Activated naive CD4-positive, alpha-beta T cell treated with anti-CD3 and anti-CD28 coated beads, Interleukin-2, amount 50 U/mL, for 72 hours (primary cell): ENCODE data around the gene MLYCD. TPM values are rescaled to one million over a fixed set of nuclear protein-coding genes. Genes with fewer than 3 reads are reported as not detected.

Source experiments
- ATAC-seq, 2 donors: fragments of 150-1000 bp; cut with Tn5 transposase; 2 replicates each; pipeline ENCODE4 v1.10.0; 2021; ENCODE audit warnings: mild to moderate bottlenecking in 2 of 2, moderate library complexity in 2 of 2
- DNase-seq, 2 donors: peaks; one replicate each; pipeline ENCODE4 v3.0.0; 2021 to 2022; ENCODE audit warnings: low spot score in 2 of 2
- H3K27ac Mint-ChIP-seq, 2 donors: one replicate each; pipeline ENCODE4 v1.8.0; 2022; ENCODE audit warnings: mild to moderate bottlenecking in 2 of 2, mixed read lengths in 2 of 2
- H3K36me3 Mint-ChIP-seq, 2 donors: one replicate each; pipeline ENCODE4 v1.8.0; 2022; ENCODE audit warnings: mixed read lengths in 2 of 2
- H3K9me3 Mint-ChIP-seq, 2 donors: one replicate each; pipeline ENCODE4 v1.8.0; 2022; ENCODE audit warnings: mixed read lengths in 2 of 2
- total RNA-seq, 2 donors: library from RNA; stranded (reverse); gene quantifications; one replicate each; pipeline ENCODE4 v1.2.3, GENCODE V29; 2022

MLYCD gene
- total RNA-seq, 2 donors from 2014 or later: 2.3 to 3.3 TPM

DNA sequence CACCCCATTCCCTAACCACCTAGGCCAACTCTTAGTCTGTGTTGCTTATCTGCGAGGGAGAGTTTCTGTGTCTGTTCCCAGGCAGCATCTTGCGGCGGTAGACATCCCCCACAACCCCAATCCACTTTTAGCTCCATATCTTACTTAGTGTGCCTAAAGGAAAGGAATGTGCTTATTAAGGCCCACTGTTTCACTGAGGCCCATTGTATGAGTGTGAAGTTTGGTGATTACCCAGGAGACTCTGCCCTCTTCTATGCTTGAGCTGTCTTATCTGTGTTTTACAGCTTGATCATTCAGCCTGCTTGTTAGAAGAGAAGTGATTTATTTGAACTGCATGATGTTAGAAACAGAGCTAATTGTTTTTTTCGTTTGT is 10.3 kb upstream of the MLYCD start:
- no peak overlapping the region for H3K27ac Mint-ChIP-seq
- no peak for DNase-seq
- ATAC-seq: no peak
- peaks cover 3 to 4% of the 10 kb centered on the region in 2 donors for H3K9me3 Mint-ChIP-seq
- H3K36me3 Mint-ChIP-seq: peaks cover 0 to 4% of the 10 kb centered on the region in 2 donors

DNA sequence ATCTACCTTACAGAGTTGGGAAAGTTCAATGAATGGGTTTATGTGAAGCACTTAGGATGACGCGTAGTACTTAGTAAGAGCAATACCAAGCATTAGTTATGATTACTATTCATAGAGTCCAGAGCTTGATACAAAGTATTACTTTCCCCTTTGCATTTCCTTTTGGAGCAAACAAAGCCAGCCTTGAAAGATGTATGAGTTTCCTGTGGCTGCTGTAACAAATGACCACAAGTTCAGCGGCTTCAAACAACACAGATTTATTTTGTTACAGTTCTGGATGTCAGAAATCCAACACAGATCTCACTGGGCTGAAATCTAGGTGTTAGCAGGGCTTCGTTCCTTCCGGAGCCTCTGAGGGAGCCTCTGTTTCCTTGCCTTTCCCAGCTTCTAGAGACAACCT is 8.6 kb upstream of the MLYCD start:
- DNase-seq (no peak), ATAC-seq (no peak)
- Mint-ChIP-seq H3K9me3 (peaks cover 3 to 4% of the 10 kb centered on the region in 2 donors), H3K27ac (no peak overlapping the region), H3K36me3 (peaks cover 0 to 4% of the 10 kb centered on the region in 2 donors)

DNA sequence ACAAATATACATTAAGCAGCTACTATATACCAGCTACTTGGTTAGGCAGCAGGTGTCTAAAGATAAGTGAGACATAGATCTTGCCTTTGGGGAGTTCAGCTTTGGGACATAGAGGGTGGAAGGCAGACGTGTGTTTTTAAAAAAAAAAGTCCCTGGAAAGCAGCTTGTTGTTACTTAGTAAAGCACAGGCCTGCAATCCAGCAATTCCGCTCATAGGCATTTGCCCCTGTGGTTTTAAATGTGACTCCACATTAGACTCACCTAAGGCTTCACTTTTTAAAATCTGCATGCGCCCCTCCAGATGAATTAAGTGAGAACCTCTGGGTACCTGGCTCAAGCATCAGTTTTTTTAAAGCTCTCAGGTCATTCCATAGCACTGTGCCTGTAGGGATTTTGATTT is 7.2 kb upstream of the MLYCD start:
- ATAC-seq: no peak
- peaks cover 0 to 4% of the 10 kb centered on the region in 2 donors for H3K36me3 Mint-ChIP-seq

DNA sequence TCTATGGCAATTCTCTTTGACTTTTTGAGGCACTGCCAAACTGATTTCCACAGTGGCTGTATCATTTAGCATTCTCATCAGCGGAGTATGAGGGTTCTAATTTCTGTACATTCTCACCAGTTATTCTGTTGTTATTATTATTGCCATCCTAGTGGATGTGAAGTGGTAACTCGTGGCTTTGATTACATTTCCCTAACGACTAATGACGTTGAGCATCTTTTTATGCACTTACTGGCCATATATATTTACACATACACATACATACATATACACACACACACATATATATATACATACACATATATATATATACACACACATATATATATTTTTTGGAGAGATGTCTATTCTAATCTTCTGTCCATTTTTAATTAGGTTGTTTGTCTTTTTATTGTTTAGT is 3.7 kb upstream of the MLYCD start:
- DNase-seq (no peak), ATAC-seq (no peak)
- H3K27ac Mint-ChIP-seq: no peak overlapping the region
- H3K36me3 Mint-ChIP-seq: peaks cover 4 to 5% of the 10 kb centered on the region in 2 donors
- H3K9me3 Mint-ChIP-seq: peaks cover 3 to 4% of the 10 kb centered on the region in 2 donors

More for the DNA sequence above, 7.2 kb upstream of the MLYCD start:
- Mint-ChIP-seq H3K9me3 (peaks cover 3 to 4% of the 10 kb centered on the region in 2 donors), H3K27ac (no peak overlapping the region)
- DNase-seq: no peak

DNA sequence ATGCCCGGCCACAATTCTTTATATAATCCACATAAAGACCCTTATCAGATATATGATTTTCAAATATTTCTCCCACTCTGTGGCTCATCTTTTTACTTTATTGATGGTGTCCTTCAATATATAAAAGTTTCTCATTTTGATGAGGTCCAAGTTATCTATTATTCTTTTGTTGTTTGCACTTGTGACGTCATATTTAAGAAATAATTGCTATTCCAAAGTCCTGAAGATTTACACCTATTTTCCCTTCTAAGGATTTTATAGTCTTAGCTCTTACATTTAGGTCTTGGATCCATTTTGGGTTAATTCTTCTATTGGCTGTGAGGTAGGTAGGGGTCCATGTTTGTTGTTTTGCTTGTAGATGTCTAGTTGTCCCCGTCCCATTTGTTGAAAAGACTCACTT is 3.0 kb upstream of the MLYCD start:
- ATAC-seq (no peak), DNase-seq (no peak)
- Mint-ChIP-seq H3K9me3 (peaks cover 3 to 4% of the 10 kb centered on the region in 2 donors), H3K27ac (no peak overlapping the region), H3K36me3 (peaks cover 4 to 5% of the 10 kb centered on the region in 2 donors)

DNA sequence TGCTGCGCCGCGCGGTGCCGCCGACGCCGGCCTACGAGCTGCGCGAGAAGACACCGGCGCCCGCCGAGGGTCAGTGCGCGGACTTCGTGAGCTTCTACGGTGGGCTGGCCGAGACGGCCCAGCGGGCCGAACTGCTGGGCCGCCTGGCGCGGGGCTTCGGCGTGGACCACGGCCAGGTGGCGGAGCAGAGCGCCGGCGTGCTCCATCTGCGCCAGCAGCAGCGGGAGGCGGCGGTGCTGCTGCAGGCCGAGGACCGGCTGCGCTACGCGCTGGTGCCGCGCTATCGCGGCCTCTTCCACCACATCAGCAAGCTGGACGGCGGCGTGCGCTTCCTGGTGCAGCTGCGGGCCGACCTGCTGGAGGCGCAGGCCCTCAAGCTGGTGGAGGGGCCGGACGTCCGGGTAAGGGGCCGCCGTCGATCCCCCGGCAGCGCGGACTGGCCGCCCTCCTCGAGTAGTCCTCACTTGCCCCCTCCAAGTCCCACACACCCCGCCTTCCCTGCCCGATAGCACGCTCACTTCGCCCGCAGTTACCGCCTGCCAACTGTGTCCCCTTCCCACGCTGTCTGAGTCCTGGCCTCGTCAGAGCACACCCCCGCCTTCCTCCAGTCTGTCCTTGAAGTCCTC is 470 bp downstream of the MLYCD start:
- H3K9me3 Mint-ChIP-seq: no peaks in the 10 kb centered on the region
- peak; percentile 50 to 56 for ATAC-seq

DNA sequence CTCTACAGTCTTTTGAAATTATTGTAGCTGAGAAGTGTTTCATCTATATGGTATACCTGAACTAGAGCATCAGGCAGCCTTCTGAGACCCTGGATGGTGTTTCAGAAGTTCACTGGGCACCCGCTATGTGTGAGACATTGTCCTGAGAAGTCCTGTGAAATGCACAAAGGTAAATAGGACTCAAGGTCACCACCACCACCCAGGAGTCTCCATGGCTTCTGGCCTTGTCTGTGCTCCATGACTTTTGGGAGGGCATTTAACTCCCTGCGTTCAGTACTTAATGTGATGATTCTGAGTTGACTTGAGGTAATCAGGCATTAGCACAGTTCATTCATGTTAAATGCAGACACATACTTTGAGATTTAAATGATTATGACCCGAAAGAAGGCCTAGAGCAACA is 1.1 kb downstream of the MLYCD start:
- H3K9me3 Mint-ChIP-seq: no peaks in the 10 kb centered on the region
- DNase-seq: no peak

More for the DNA sequence above, 470 bp downstream of the MLYCD start:
- H3K36me3 Mint-ChIP-seq: peaks cover 0 to 5% of the 10 kb centered on the region in 2 donors
- peak overlapping the region; percentile 55 to 96 for H3K27ac Mint-ChIP-seq
- DNase-seq: peak; percentile 35 to 59

DNA sequence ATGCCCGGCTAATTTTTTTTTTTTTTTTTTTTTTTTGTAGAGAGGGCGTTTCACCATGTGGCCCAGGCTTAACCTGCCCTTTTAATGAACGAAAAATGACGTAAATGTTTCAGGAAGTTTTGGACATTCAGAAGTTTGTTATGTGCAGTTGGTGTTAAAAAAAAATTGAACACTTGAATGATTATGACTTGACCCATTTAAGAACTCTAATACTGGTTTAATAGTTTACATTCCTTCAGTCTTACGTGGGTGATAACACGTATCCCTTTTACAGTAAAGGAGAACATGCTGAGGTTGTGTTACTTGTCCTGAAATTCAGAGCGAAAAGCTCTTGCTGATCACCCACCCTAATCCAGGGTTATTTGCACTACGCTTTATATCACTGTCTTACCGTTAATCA is 1.7 kb downstream of the MLYCD start:
- Mint-ChIP-seq H3K36me3 (peaks cover 0 to 5% of the 10 kb centered on the region in 2 donors), H3K9me3 (no peaks in the 10 kb centered on the region), H3K27ac (no peak overlapping the region)
- DNase-seq: no peak
- no peak for ATAC-seq

More for the DNA sequence above, 1.1 kb downstream of the MLYCD start:
- no peak for ATAC-seq
- Mint-ChIP-seq H3K27ac (peak overlapping the region; percentile 55 to 96), H3K36me3 (peaks cover 0 to 5% of the 10 kb centered on the region in 2 donors)

DNA sequence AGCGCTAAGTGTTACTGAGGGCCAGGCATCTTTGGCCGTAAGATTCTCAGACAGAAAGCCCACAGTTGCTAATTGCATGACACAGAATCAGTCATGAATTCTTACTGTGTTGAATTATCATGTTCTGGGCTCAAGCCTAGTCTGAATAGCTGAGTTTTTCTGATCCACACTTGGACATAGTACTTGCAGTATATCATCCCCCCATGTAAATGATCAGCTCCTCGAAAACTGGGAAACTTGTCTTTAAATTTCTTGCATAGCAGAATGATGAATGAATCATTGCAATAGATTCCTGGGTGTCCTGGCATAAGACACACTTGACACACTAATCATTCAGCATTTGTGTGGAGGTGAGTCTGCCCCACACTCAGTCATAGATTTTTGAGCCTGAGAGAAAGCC is 2.2 kb downstream of the MLYCD start:
- ATAC-seq: no peak
- no peak for DNase-seq
- H3K27ac Mint-ChIP-seq: no peak overlapping the region
- H3K9me3 Mint-ChIP-seq: no peaks in the 10 kb centered on the region
- peaks cover 0 to 5% of the 10 kb centered on the region in 2 donors for H3K36me3 Mint-ChIP-seq

DNA sequence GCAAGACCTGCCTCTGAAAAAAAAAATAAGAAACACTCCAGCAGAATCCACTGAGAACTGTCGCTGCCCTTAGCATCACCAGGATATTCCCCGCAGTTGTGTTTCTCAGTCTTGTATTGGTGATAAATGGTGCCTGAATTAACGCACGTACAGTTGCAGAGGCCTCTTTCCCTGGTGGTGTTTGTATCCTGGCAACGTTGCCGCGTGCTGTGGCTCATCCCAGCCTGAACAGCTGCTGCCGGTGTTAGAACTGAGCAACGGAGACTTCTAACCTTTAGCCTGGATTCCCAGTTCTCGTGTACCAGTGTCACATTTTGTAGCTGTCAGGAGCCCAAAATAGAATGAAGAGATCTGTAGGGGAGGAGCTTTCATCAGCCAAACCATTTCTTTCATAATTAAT is 4.8 kb downstream of the MLYCD start:
- no peaks in the 10 kb centered on the region for H3K9me3 Mint-ChIP-seq
- no peak for ATAC-seq
- peaks cover 0 to 5% of the 10 kb centered on the region in 2 donors for H3K36me3 Mint-ChIP-seq
- DNase-seq: no peak
- H3K27ac Mint-ChIP-seq: no peak overlapping the region

DNA sequence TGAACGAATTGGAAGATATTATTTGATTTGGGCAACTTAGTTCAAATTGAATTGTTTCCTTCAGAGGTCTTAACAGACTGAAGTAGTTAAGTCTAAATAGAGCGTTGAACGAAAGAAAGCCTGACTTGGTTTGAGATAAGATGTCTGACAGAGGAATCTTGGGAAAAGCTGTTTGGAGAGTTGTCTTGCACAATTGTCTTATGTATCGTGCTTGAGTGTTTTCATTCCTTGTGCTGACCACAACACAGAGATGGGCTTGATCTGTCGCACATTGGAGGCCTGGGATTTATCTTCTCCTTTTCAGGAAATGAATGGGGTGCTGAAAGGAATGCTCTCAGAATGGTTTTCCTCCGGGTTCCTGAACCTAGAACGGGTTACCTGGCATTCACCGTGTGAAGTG is 7.8 kb downstream of the MLYCD start:
- DNase-seq: no peak
- Mint-ChIP-seq H3K9me3 (no peaks in the 10 kb centered on the region), H3K36me3 (no peaks in the 10 kb centered on the region), H3K27ac (no peak overlapping the region)
- no peak for ATAC-seq

DNA sequence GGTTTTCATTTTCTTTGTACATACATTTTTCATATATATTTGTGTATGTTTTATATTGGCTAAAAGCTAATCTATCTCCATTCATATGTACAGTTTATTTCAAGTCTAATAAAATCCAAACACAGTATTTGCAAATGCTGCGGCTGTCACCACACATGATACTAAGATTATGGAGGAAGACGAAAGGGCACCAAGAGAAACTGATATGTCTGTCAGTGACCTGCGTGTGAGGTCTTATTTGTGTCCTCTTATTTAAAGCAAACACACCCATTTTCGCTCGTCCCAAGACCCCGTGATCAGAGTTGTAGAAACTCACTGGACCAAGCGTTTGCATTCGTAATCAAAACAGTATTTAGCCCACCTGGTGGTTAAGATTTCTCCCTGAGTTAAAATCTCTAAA is 8.2 kb downstream of the MLYCD start:
- no peak for DNase-seq
- no peak for ATAC-seq
- Mint-ChIP-seq H3K9me3 (no peaks in the 10 kb centered on the region), H3K36me3 (peaks cover 0 to 3% of the 10 kb centered on the region in 2 donors), H3K27ac (no peak overlapping the region)

DNA sequence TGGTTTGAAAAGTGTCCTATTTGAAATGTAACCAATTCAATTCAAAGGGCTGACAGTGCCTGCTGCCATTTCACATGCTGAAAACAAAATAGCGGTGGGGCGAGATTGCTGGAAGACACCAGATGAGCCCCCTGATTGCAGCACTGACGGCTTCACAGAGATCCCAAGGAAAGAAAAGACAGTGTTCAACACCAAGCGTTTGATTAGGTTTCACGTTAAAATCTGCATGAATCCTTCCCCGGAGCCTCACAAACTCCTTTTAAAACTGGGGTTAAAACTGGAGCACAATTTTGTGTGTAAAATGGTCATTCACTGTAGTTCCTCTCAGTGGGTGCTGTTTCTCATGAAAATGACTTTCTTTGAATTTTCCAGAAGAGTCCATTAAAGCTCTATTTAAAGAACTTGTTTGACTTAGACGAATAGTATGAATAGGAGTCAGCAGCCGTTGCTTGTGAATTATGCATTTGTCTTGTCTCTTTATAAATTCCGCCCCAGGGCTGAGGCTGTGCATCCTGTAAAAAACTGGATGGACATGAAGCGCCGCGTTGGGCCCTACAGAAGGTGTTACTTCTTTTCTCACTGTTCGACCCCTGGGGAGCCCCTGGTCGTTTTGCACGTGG is 8.8 kb downstream of the MLYCD start:
- ATAC-seq (no peak), DNase-seq (no peak)
- H3K9me3 Mint-ChIP-seq: no peaks in the 10 kb centered on the region
- H3K36me3 Mint-ChIP-seq: peaks cover 0 to 4% of the 10 kb centered on the region in 2 donors
- no peak overlapping the region for H3K27ac Mint-ChIP-seq

DNA sequence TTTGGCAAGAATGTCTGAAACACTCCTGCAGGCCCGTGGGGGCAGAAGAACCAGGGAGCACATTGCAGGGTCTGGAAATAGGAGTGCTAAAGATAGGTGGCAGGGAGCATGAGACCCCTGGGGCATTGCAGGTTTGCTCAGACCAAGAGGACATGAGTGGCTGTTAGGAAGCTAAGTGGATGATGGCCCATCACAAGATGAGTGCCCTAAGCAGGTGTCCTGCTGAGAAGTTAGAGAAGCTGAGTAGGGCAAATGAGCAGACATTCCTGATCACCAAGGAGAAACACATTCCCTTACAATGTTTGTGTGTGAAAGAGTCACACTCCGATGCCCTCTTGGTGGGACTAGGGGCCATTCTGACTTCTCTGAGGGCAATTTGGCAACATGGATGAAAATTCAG is 9.9 kb downstream of the MLYCD start:
- no peaks in the 10 kb centered on the region for H3K9me3 Mint-ChIP-seq
- ATAC-seq (no peak), DNase-seq (no peak)
- no peak overlapping the region for H3K27ac Mint-ChIP-seq
- peaks cover 0 to 9% of the 10 kb centered on the region in 2 donors for H3K36me3 Mint-ChIP-seq

DNA sequence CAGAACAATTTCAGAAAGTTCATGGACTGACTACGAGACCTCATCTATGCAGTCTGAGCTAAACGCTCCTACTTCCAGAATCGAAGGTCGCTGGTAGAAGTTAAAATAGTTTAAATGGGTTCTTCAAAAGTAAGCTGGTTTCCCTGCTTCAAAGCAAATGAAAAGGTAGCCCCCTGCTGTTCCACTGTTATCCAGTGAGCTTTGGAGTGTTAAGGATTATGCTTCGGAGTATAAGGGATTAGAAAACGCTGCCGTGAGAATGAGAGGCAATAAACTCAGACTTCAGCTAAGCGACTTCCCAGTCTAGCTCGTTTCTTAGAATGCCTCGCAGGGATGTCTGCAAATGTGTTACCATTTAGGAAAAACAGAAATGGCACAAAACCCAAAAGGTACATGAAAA is 12.4 kb downstream of the MLYCD start:
- ATAC-seq (no peak), DNase-seq (no peak)
- H3K27ac Mint-ChIP-seq: no peak overlapping the region
- H3K36me3 Mint-ChIP-seq: peaks cover 0 to 14% of the 10 kb centered on the region in 2 donors
- H3K9me3 Mint-ChIP-seq: no peaks in the 10 kb centered on the region

DNA sequence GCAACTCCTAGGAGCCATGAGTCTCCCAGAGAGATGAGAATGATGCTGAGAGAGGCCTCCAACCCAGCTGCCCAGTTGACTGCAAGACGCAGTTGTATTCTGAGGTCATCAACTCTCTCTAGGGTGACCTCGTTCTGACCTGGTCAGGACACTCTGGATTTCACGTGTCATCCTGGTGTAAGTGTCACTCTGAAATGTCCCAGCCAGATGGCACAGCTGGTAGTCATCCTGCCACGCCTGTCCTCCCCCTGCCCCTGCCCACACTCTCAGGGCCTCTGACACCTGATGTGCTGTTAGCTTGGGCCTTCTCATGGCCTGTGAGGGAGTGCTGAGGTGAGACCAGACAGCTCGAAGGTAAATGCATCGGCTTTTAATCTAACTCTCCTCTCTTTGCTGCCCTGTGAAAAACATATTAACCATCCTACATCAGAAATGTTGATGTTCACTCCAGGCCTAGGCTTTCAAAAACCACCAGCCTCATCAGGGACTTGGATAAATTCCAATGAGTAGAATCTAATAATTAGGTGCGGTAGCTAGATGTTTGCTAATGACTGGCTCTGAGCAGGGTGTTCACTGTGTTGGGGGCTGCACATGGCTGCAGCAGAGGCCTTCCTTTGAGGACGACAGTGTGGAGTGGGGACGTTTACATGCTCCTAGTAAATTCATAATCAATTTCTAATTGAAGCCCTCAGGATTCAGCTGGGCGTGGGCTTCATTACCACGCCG is 13.8 kb downstream of the MLYCD start:
- no peak for DNase-seq
- peaks cover 0 to 18% of the 10 kb centered on the region in 2 donors for H3K36me3 Mint-ChIP-seq
- ATAC-seq: no peak
- H3K9me3 Mint-ChIP-seq: no peaks in the 10 kb centered on the region
- H3K27ac Mint-ChIP-seq: no peak overlapping the region

DNA sequence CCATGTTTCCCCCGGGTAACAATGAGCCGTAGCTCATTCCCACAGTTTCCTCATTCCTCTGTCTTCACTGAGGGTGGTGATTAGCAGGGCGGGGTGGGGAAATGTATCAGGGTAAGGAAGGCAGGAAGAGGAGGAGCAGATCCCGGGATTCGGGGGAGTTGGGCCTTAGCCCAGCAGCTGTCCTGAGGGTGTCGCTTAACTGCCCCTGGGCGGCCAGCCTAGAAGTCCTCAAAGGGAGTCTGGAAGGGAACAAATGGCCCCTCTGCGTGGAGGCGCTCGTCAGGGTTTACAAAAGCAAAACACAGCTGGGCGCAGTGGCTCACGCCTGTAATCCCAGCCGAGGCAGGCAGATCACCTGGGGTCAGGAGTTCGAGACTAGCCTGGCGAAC is 14.3 kb downstream of the MLYCD start:
- H3K9me3 Mint-ChIP-seq: no peaks in the 10 kb centered on the region
- no peak overlapping the region for H3K27ac Mint-ChIP-seq
- ATAC-seq (no peak), DNase-seq (no peak)
- peaks cover 0 to 24% of the 10 kb centered on the region in 2 donors for H3K36me3 Mint-ChIP-seq
